Activated naive CD4-positive, alpha-beta T cell treated with anti-CD3 and anti-CD28 coated beads, Interleukin-2, amount 10 ng/mL, durations not matched to agents 7 days and 5 days (primary cell): ENCODE results near the gene CACYBP.

Experiments used
- CTCF ChIA-PET: fragments of 350-600 bp; sonication (Branson Sonifier 250); formaldehyde crosslinking; loops from one replicate; lab custom pipeline; 2021; ENCODE audit warnings: antibody characterized with exemption; lab: Charles Lee
- DNase-seq: peaks from one replicate; pipeline ENCODE4 v3.0.0-alpha.2; 2020
- H3K27ac Mint-ChIP-seq: one replicate; pipeline ENCODE4 v1.8.0; 2021; ENCODE audit warnings: mild to moderate bottlenecking, moderate library complexity, mixed read lengths
- H3K27me3 Mint-ChIP-seq: one replicate; pipeline ENCODE4 v1.8.0; 2021; ENCODE audit warnings: mild to moderate bottlenecking, mixed read lengths
- H3K36me3 Mint-ChIP-seq: one replicate; pipeline ENCODE4 v1.8.0; 2021; ENCODE audit warnings: mixed read lengths
- H3K4me1 Mint-ChIP-seq: one replicate; pipeline ENCODE4 v1.8.0; 2021; ENCODE audit warnings: mixed read lengths
- H3K4me3 Mint-ChIP-seq: one replicate; pipeline ENCODE4 v1.8.0; 2021; ENCODE audit warnings: mild to moderate bottlenecking, moderate library complexity, mixed read lengths
- H3K9me3 Mint-ChIP-seq: one replicate; pipeline ENCODE4 v1.8.0; 2021; ENCODE audit warnings: mixed read lengths

CACYBP gene, protein sequence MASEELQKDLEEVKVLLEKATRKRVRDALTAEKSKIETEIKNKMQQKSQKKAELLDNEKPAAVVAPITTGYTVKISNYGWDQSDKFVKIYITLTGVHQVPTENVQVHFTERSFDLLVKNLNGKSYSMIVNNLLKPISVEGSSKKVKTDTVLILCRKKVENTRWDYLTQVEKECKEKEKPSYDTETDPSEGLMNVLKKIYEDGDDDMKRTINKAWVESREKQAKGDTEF

DNA sequence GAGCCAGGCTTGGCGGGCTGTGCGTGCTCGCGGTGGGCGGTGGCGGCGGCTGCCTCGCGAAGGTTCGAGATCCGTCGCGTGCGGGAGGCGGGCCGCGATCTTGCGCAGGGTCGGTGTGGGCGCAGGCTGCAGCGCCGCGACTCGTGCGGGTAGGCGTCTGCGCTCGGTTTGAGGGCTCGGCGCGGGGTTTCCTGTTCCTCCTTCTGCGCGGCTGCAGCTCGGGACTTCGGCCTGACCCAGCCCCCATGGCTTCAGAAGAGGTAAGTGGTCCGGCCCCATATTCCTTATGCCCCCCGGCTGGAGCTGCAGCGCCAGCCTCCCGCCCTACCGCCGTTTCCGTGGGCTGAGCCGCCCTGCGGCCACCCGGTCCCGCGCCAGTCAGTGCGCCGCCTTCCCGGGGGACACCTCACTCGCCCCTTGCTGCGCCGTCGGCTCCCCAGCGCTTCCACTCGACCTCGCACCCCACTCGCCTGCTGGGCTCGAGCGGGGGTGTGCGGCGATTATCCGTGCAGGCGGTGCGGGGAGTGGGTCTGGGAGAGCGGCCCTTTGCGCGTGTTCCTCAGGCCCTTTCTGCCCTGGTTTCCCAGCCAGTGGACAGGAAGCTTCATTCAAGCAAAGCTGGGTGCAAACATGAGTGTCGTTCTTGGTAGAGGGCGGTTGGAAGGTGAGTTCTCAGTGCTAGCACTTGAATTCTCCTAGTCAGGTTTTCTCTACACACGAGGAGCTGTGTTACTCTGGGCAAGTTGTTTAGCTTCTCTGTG, at the start of gene CACYBP:
CACYBP (plus strand) TSS at position 12 of the 761 bp plus-strand sequence; CDS start at position 246, 234 bp downstream.
- no peak within 1 kb of the TSS for H3K27ac Mint-ChIP-seq
- H3K36me3 Mint-ChIP-seq: peaks cover 25% of the 10 kb centered on the region
- CTCF ChIA-PET: interaction anchor here (0.9 to 4.6 kb wide), 8 partner anchors 14 to 231 kb away, joined by 3 to 17 read pairs (median 4); partner anchors contain the start of gene MRPS14
- H3K4me3 Mint-ChIP-seq: no peak within 1 kb of the TSS
- peaks cover 51% of the 10 kb centered on the region for H3K4me1 Mint-ChIP-seq
- H3K27me3 Mint-ChIP-seq: no peaks in the 10 kb centered on the region
- no peak for DNase-seq
- no peaks in the 10 kb centered on the region for H3K9me3 Mint-ChIP-seq

DNA sequence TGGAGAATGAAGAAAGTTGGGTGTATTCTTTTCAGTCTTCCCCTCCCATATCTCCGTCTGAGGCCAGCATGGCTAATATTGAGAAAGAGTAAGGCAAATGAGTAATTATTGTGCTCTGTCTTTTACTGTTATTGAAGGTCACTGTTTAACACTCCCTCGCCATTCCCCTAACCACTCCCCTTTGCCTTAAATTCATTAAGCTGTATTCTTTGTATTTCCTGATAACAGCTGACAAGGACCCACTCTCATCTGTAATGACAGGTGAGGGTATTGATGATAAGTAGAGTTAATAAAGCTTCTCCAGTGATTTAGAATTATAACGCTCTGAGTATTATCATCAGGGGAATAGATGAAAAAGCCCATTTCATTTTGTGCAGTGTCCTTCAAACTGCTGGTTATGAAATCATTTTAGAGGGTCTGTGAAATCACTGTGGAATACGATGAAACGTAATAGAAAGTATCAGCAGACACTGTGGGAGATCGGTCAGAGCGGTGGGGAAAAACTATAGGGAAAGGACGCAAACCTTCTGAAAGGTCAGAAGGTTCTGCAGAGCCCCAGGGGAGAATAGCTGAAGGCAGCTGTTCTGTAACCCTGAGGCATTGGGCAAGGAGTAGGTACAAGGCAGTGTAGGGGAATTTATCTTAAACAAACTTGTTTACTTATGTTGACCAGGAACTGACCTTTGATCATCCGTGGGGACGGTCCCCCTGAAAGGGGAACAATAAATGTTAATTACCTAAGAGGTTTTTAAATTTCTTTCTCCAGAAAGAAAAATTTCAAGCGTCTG, 46.3 kb upstream of the CACYBP start:
- Mint-ChIP-seq H3K4me1 (peaks cover 27% of the 10 kb centered on the region), H3K36me3 (peaks cover 8% of the 10 kb centered on the region), H3K27me3 (no peaks in the 10 kb centered on the region), H3K9me3 (no peaks in the 10 kb centered on the region), H3K27ac (no peak overlapping the region), H3K4me3 (no peak overlapping the region)
- DNase-seq: no peak
- CTCF ChIA-PET: interaction anchor here (0.5 to 1.2 kb wide), 2 partner anchors 30 to 1125 kb away, joined by 4 read pairs; no protein-coding TSS in a partner anchor

DNA sequence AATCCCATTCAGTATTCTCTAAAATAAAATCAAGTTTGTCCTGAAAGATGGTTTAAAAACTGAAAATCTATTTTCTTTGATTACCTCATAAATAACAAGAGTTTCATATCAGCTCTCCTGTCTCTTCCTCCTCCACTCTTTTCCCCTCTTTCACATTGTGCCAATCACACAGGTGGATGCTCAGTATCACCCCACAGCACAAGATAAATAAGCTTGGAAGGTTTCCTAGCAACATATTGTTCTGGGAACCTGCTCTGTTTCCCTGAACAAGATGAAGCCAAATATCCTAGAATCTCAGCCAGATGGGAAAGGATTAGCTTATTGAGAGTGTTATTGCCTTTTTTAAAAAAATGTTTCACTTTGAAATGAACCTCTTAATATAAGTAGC, 45.7 kb upstream of the CACYBP start:
- Mint-ChIP-seq H3K4me1 (peaks cover 33% of the 10 kb centered on the region), H3K9me3 (no peaks in the 10 kb centered on the region), H3K4me3 (no peak overlapping the region), H3K36me3 (peaks cover 8% of the 10 kb centered on the region), H3K27ac (no peak overlapping the region), H3K27me3 (no peaks in the 10 kb centered on the region)
- CTCF ChIA-PET: interaction anchor here (0.7 to 1.2 kb wide), 2 partner anchors 8 to 29 kb away, joined by 3 to 4 read pairs; no protein-coding TSS in a partner anchor
- no peak for DNase-seq

DNA sequence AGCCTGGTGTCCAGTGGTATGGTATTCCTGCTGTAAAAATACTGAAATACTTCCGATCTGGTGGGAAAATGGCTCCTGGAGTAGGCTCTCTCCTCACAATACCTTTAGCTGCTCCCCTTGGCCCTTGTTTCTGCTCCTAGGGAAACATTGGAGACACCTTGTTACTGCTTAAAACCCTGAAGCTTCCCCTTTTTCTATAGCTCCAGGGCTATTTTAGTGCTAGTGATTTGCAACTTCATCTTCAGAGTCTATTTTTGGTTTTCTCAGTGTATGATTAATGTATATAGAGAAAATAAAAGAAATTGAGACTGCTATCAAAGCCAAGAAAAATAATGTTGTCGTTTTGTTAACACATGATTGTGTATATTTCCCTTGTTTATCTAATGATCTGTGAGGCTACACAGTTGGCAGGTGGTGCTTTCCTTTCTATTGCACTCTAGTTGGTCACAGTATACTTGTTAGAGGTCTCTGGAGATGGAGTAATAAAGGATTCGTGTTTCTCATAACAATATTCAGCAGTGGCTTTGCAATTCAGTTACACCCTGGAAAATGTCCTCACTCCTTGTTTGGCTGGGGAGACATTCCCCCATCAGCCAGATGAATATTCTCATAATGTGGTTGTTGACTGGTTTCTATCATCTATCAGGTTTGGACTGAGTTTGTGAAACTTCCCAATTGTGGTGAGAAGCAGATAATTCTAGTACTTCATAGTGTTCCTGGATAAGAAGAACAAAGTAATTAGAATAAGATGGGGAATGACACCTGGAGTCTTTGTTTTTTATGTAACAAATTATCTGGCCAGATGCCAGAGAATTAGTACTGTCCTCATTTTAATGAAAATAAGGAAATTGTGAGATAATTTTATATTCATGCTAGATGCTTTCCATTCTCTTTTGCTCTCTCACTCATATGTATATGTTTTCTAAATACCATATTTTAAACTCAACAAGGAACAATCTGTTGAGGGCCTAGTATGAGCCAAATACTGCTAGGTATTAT, 44.8 kb upstream of the CACYBP start:
- no peak overlapping the region for H3K4me3 Mint-ChIP-seq
- no peaks in the 10 kb centered on the region for H3K27me3 Mint-ChIP-seq
- no peaks in the 10 kb centered on the region for H3K9me3 Mint-ChIP-seq
- peaks cover 8% of the 10 kb centered on the region for H3K36me3 Mint-ChIP-seq
- peaks cover 33% of the 10 kb centered on the region for H3K4me1 Mint-ChIP-seq
- CTCF ChIA-PET: interaction anchor here (0.7 kb wide), 1 partner anchor 9 kb away, joined by 3 read pairs; no protein-coding TSS in a partner anchor
- H3K27ac Mint-ChIP-seq: no peak overlapping the region
- DNase-seq: no peak

DNA sequence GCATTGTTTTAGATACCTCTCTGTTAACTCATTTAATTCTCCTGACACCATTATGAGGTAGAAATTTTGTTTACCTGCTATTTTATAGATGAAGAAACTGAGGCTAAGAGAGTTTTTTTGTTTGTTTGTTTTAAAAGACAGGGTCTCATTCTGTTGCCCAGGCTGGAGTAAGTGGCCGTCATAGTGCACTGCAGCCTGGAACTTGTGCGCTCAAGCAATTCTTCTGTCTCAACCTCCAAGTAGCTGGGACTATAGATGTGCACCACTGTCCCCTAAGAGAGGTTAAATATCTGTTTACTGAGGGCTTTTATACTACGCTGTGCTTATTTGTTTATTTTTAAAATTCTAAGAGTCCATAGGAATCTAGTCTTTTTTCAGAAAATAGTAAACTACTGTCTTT, 43.7 kb upstream of the CACYBP start:
- no peak overlapping the region for H3K27ac Mint-ChIP-seq
- CTCF ChIA-PET: no interaction called here
- H3K4me1 Mint-ChIP-seq: peaks cover 33% of the 10 kb centered on the region

DNA sequence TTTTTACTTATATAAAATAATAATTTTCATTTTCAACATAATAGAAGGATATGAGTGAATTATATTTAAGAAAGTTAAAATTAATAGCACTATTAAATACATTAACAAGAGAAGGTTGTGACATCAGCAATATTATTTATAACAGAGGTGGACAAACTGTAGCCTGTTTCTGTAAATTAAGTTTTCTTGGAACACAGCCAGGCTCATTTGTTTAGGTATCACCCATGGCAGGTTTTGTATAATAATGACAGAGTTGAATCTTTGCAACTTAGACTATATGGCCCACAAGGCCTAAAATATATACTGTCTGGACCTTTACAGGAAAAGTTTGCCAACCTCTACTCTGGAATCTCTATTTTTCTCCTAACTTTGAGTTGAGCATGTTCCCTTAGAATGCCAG, 42.8 kb upstream of the CACYBP start:
- Mint-ChIP-seq H3K27ac (peak overlapping the region; percentile 60), H3K27me3 (no peaks in the 10 kb centered on the region), H3K36me3 (peaks cover 10% of the 10 kb centered on the region), H3K9me3 (no peaks in the 10 kb centered on the region), H3K4me3 (no peak overlapping the region), H3K4me1 (peaks cover 33% of the 10 kb centered on the region)
- CTCF ChIA-PET: no interaction called here
- no peak for DNase-seq

More for the DNA sequence above, 43.7 kb upstream of the CACYBP start:
- no peak overlapping the region for H3K4me3 Mint-ChIP-seq
- H3K36me3 Mint-ChIP-seq: peaks cover 10% of the 10 kb centered on the region
- H3K27me3 Mint-ChIP-seq: no peaks in the 10 kb centered on the region
- H3K9me3 Mint-ChIP-seq: no peaks in the 10 kb centered on the region
- no peak for DNase-seq

DNA sequence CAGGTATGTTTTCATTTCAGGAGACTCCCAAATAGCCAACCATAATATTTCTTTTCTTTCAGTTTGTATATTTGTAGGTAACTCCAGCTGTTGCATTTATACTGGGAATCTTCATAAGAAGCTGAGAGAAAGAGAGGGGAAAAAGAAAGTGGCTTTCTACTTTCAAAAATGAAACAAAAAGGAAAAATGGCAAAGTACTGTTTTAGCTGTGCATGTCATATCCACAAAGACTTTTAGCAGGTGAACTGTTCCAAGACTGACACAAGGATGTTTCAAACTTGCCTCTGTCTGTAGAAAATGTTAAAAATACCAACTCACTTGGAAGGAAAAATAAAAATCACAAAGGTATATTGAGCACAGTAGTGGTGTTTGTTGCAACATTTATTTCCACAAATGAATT, 41.9 kb upstream of the CACYBP start:
- no peaks in the 10 kb centered on the region for H3K27me3 Mint-ChIP-seq
- H3K4me1 Mint-ChIP-seq: peaks cover 33% of the 10 kb centered on the region
- DNase-seq: no peak
- CTCF ChIA-PET: interaction anchor here (1.1 kb wide), 1 partner anchor 42 kb away, joined by 3 read pairs; the partner anchor contains the start of gene CACYBP
- no peaks in the 10 kb centered on the region for H3K9me3 Mint-ChIP-seq
- H3K36me3 Mint-ChIP-seq: peaks cover 10% of the 10 kb centered on the region
- peak overlapping the region; percentile 81 for H3K27ac Mint-ChIP-seq
- H3K4me3 Mint-ChIP-seq: peak overlapping the region; percentile 40

DNA sequence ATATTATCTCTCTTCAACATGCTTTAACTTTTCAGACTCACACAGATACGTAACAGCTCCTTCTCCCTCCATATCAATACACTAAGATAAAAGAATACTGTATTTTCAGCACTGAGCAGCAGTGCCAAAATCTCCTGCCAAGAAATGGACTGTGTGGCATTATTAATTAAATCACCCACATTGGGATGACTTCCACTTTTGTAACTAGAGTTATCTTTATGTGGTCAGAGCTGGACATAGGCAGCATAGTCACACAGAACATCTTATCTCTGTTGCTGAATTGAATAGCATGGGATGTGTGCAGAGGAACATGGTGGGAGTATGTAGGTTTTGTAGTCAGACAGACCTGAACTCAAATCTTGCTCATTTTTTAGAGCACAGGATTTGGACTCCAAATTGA, 41.4 kb upstream of the CACYBP start:
- CTCF ChIA-PET: interaction anchor here (1.0 to 1.1 kb wide), 2 partner anchors 24 to 41 kb away, joined by 3 read pairs; partner anchors contain the start of gene CACYBP
- Mint-ChIP-seq H3K4me3 (peak overlapping the region; percentile 5), H3K27ac (peak overlapping the region; percentile 3)

DNA sequence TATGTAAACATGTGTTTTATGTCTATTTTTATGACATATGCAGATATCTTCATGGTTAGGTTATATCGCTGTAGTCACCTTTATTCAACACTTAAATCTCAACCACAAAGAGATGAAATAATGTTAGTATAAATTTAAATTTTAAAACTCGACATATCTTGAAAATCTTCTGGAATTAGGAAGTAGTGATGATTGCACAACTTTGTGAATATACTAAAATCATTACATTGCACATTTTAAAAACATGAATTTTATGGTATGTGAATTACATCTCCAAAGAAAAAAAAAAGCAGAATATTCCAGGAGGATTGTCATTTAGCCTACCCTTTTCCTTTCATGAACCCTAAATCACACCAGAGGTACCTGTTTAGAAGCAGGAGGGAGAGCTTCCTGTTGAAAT, 39.4 kb upstream of the CACYBP start:
- CTCF ChIA-PET: no interaction called here
- H3K27me3 Mint-ChIP-seq: no peaks in the 10 kb centered on the region
- no peak overlapping the region for H3K4me3 Mint-ChIP-seq
- no peak overlapping the region for H3K27ac Mint-ChIP-seq
- peaks cover 10% of the 10 kb centered on the region for H3K36me3 Mint-ChIP-seq
- DNase-seq: no peak
- H3K4me1 Mint-ChIP-seq: peaks cover 42% of the 10 kb centered on the region
- no peaks in the 10 kb centered on the region for H3K9me3 Mint-ChIP-seq

More for the DNA sequence above, 41.4 kb upstream of the CACYBP start:
- H3K36me3 Mint-ChIP-seq: peaks cover 10% of the 10 kb centered on the region
- no peak for DNase-seq
- no peaks in the 10 kb centered on the region for H3K27me3 Mint-ChIP-seq
- no peaks in the 10 kb centered on the region for H3K9me3 Mint-ChIP-seq
- H3K4me1 Mint-ChIP-seq: peaks cover 37% of the 10 kb centered on the region

DNA sequence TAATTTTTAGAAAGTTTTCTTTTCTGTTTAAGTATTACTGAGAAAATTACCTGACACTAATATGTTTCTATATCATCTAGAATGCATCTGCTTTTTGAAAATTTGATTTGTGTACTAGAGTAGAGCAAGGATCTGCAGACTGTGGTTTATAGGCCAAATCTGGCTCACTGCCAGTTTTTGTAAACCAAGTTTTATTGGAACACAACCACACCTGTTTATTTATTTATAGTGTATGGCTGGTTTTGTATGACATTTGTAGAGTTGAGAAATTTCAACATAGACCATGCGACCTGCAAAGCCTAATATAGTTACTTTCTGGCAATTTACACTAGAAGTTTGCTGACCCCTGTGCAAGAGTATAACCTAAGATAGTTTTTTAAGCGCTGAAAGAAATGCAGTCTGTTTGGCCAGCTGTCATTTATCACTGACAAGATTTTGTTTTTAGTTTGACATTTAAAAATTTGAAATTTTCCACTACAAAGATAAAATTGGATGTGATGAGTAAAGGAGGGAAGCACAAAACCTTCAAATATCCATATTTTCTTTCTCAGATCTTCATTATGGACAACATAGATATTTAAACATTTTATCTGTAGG, 36.1 kb upstream of the CACYBP start:
- Mint-ChIP-seq H3K27me3 (no peaks in the 10 kb centered on the region), H3K27ac (peak overlapping the region; percentile 100), H3K4me3 (no peak overlapping the region), H3K4me1 (peaks cover 58% of the 10 kb centered on the region), H3K36me3 (peaks cover 4% of the 10 kb centered on the region), H3K9me3 (no peaks in the 10 kb centered on the region)
- CTCF ChIA-PET: interaction anchor here (0.7 to 1.4 kb wide), 4 partner anchors 11 to 37 kb away, joined by 3 to 4 read pairs (median 3); no protein-coding TSS in a partner anchor
- no peak for DNase-seq

DNA sequence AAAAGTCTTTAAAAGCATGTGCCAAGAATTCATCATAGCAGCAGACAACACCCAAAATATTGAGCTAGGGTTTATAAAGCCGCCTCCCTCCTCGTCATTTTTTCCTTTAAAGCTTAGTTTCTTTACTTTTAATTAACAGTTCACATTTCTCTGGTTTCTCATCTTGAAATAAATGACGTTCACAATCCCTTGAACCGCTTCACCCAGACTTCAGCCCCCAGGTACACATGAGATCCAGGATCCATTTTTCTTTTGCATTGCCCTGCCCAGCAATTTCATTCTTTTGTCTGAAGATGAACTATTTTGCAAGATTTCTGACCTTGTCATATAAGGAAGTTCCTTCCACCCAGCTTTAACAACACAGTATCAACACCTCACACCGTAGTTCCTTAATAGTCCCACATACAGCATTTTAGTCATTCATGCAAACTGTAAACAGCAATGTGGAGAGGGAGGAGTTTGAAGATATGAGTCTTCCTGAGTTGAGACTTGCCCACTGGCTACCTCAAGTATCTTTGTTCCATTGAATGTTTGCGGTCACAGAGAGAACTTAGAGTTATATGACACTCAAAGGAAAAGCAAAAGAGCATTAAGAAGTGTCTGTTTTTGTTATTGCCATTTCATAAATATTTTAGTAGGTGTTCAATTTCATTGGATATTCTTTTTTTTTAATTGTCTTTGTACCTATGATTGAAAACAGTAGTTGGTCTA, 35.3 kb upstream of the CACYBP start:
- peak overlapping the region; percentile 100 for H3K27ac Mint-ChIP-seq
- H3K36me3 Mint-ChIP-seq: peaks cover 9% of the 10 kb centered on the region
- H3K4me3 Mint-ChIP-seq: peak overlapping the region; percentile 84
- H3K27me3 Mint-ChIP-seq: no peaks in the 10 kb centered on the region
- CTCF ChIA-PET: interaction anchor here (0.7 to 1.4 kb wide), 4 partner anchors 10 to 36 kb away, joined by 3 to 4 read pairs (median 3); no protein-coding TSS in a partner anchor
- peak; percentile 35 for DNase-seq
- peaks cover 62% of the 10 kb centered on the region for H3K4me1 Mint-ChIP-seq
- H3K9me3 Mint-ChIP-seq: no peaks in the 10 kb centered on the region

DNA sequence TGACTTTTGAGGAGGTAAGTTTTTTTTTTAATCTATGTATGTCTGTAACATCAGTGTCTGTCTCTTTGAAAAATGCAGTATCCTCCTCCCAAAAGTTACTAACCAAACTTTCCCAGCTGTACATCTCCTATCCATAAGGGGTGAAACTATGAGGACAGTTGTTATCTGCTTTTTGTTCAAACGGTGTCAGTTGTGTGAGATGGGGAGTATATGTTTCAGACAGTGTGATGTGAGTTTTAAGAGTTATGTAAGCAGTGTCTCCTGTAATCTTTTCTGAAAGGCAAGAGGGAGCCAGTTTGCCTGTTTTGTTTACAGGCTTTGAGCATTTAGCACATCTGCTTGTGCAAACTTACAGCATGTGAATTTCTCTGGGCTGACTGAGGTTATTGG, 34.8 kb upstream of the CACYBP start:
- peaks cover 67% of the 10 kb centered on the region for H3K4me1 Mint-ChIP-seq
- H3K27me3 Mint-ChIP-seq: no peaks in the 10 kb centered on the region
- peak overlapping the region; percentile 84 for H3K4me3 Mint-ChIP-seq
- H3K36me3 Mint-ChIP-seq: peaks cover 14% of the 10 kb centered on the region
- H3K27ac Mint-ChIP-seq: peak overlapping the region; percentile 100
- no peaks in the 10 kb centered on the region for H3K9me3 Mint-ChIP-seq
- CTCF ChIA-PET: interaction anchor here (1.0 to 1.2 kb wide), 2 partner anchors 21 to 36 kb away, joined by 3 read pairs; no protein-coding TSS in a partner anchor
- no peak for DNase-seq
